Gastrocnemius medialis (tissue), 4 donors: Measurements from ENCODE around the gene CAMP. TPM values are rescaled to one million over a fixed set of nuclear protein-coding genes. Genes with fewer than 3 reads are reported as not detected.
"Not testable (repeated sequence)": the region's sequence is repeated elsewhere in the genome, so short reads cannot be mapped to it uniquely, and the experiment has no call there.

Experiments used
- ATAC-seq, 2 donors: fragments of 150-250 bp; one replicate each; pipeline ENCODE4 v1.9.1; 2016
- DNase-seq, 2 donors: peaks; one replicate each; pipeline ENCODE4 v3.0.0-alpha.2; 2019
- H3K27ac ChIP-seq, 4 donors: fragments of 200-600 bp; sonication (generic); 1 replicate in 1 of 4; 2 replicates in 3 of 4; pipeline ENCODE4 v1.5.1; 2016 to 2018; ENCODE audit warnings: mild to moderate bottlenecking in 2 of 4, moderate library complexity in 1 of 4
- H3K27me3 ChIP-seq, 3 donors: fragments of 200-600 bp; sonication (generic) in 2 of 3; 1 replicate in 1 of 3; 2 replicates in 2 of 3; pipeline versions ENCODE4 v1.5.1 to v1.6.0; 2016 to 2019; ENCODE audit warnings: mild to moderate bottlenecking in 1 of 3, moderate library complexity in 1 of 3
- H3K36me3 ChIP-seq, 2 donors: fragments of 200-600 bp; sonication (generic) in 1 of 2; one replicate each; pipeline ENCODE4 v1.5.1; 2017 to 2018
- H3K4me1 ChIP-seq, 2 donors: fragments of 200-600 bp; sonication (generic) in 1 of 2; one replicate each; pipeline ENCODE4 v1.5.1; 2016 to 2017; ENCODE audit warnings: mild to moderate bottlenecking in 2 of 2
- H3K4me3 ChIP-seq, 4 donors: fragments of 200-600 bp; sonication (generic) in 3 of 4; 1 replicate in 1 of 4; 2 replicates in 3 of 4; pipeline ENCODE4 v1.5.1; 2016 to 2019; ENCODE audit warnings: mild to moderate bottlenecking in 2 of 4
- H3K9me3 ChIP-seq, 3 donors: fragments of 200-600 bp; sonication (generic) in 2 of 3; 1 replicate in 1 of 3; 2 replicates in 2 of 3; pipeline ENCODE4 v1.5.1; 2016 to 2019
- POLR2A ChIP-seq, 2 donors: fragments of 450-650 bp; IDR thresholded peaks; one replicate each; pipeline ENCODE4 v1.6.1; 2017; ENCODE audit warnings: antibody characterized with exemption in 2 of 2, mild to moderate bottlenecking in 2 of 2, moderate library complexity in 2 of 2
- in situ Hi-C, 4 donors: fragments of 200-750 bp; cut with MboI; loops; one replicate each; pipeline versions ENCODE4 v1.15.0 to v1.8.0; 2017; ENCODE audit warnings: low sequenced_read_pairs in 4 of 4
- intact Hi-C: fragments of 100-400 bp; cut with DNase I; formaldehyde crosslinking; loops from one replicate; pipeline ENCODE4 v1.15.1; 2023; ENCODE audit warnings: low total_unique reads
- total RNA-seq, 4 donors: library from RNA; depleted of rRNA; stranded (reverse); fragments of >200 nt; gene quantifications; one replicate each; pipeline versions ENCODE4 v1.1.0 to v1.2.3, GENCODE V29; 2016
- TF ChIP-seq, protein P1 (sequence below), 5 experiments: fragments of 450-650 bp in 3 of 5; fragments of 200-600 bp in 2 of 5; sonication (generic) in 2 of 5; IDR thresholded peaks in 4 of 5; conservative IDR thresholded peaks in 1 of 5; 1 replicate in 4 of 5; 2 replicates in 1 of 5; pipeline ENCODE4 v1.5.1; 2016 to 2019; ENCODE audit warnings: antibody characterized with exemption in 5 of 5, mild to moderate bottlenecking in 3 of 5, moderate library complexity in 3 of 5

Gene CAMP
- total RNA-seq, 4 donors from 2014 or later = not detected

DNA sequence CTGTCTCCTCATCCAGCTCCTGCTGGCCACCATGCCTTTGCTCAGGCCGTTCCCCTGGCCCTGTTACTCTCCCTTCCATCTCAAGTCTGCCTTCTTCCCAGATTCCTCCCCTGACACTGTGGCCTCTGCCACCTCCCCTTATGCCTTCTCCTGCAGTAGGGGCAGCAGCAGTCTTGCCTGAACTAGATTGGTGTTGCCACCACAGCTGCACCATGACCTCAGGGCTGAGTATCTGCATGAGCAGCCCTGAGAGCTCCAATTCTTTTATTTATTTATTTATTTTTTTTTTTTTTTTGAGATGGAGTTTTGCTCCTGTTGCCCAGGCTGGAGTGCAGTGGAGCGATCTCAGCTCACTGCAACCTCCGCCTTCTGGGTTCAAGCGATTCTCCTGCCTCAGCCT, 13.8 kb upstream of the CAMP start:
- in situ Hi-C loops = no loop called here
- intact Hi-C loops = no loop called here
- no peaks in the 10 kb centered on the region for H3K27me3 ChIP-seq
- no peak for DNase-seq
- no peak overlapping the region for H3K4me3 ChIP-seq
- H3K4me1 ChIP-seq = no peaks in the 10 kb centered on the region
- no peaks in the 10 kb centered on the region for H3K36me3 ChIP-seq
- H3K9me3 ChIP-seq = no peaks in the 10 kb centered on the region
- no peak for TF ChIP-seq POLR2A (IDR thresholded peaks at IDR 0.05)
- TF ChIP-seq, protein P1, sequence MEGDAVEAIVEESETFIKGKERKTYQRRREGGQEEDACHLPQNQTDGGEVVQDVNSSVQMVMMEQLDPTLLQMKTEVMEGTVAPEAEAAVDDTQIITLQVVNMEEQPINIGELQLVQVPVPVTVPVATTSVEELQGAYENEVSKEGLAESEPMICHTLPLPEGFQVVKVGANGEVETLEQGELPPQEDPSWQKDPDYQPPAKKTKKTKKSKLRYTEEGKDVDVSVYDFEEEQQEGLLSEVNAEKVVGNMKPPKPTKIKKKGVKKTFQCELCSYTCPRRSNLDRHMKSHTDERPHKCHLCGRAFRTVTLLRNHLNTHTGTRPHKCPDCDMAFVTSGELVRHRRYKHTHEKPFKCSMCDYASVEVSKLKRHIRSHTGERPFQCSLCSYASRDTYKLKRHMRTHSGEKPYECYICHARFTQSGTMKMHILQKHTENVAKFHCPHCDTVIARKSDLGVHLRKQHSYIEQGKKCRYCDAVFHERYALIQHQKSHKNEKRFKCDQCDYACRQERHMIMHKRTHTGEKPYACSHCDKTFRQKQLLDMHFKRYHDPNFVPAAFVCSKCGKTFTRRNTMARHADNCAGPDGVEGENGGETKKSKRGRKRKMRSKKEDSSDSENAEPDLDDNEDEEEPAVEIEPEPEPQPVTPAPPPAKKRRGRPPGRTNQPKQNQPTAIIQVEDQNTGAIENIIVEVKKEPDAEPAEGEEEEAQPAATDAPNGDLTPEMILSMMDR (IDR thresholded peaks at IDR 0.05 in 4 of 5, conservative IDR thresholded peaks at IDR 0.05 in 1 of 5) = no peak
- no peak overlapping the region for H3K27ac ChIP-seq
- ATAC-seq = no peak

DNA sequence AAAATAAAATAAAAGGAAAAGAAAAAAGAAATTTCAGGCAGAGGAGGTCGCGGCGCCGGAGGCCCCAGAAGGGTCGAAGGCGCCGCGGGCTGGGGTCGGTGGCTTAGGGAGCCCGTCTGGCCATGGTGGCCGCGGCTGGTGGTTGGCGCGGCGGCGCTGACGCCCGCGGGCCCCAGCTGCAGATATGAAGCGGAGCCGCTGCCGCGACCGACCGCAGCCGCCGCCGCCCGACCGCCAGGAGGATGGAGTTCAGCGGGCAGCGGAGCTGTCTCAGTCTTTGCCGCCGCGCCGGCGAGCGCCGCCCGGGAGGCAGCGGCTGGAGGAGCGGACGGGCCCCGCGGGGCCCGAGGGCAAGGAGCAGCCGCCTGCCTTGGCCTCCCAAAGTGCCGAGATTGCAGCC, 12.8 kb upstream of the CAMP start:
- ATAC-seq, H3K27ac ChIP-seq, H3K36me3 ChIP-seq, H3K4me1 ChIP-seq, in situ Hi-C loops, intact Hi-C loops, H3K9me3 ChIP-seq, H3K4me3 ChIP-seq, DNase-seq, H3K27me3 ChIP-seq: not testable (repeated sequence)

DNA sequence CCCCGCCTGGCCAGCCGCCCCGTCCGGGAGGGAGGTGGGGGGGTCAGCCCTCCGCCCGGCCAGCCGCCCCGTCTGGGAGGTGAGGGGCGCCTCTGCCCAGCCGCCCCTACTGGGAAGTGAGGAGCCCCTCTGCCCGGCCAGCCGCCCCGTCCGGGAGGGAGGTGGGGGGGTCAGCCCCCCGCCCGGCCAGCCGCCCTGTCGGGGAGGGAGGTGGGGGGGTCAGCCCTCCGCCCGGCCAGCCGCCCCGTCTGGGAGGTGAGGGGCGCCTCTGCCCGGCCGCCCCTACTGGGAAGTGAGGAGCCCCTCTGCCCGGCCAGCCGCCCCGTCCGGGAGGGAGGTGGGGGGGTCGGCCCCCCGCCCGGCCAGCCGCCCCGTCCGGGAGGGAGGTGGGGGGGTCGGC, 11.5 kb upstream of the CAMP start:
- in situ Hi-C loops, H3K27me3 ChIP-seq, ATAC-seq, H3K27ac ChIP-seq, H3K9me3 ChIP-seq, H3K4me3 ChIP-seq, intact Hi-C loops, DNase-seq, H3K36me3 ChIP-seq: not testable (repeated sequence)
- H3K4me1 ChIP-seq = peaks cover 4 to 16% of the 10 kb centered on the region in 2 donors

DNA sequence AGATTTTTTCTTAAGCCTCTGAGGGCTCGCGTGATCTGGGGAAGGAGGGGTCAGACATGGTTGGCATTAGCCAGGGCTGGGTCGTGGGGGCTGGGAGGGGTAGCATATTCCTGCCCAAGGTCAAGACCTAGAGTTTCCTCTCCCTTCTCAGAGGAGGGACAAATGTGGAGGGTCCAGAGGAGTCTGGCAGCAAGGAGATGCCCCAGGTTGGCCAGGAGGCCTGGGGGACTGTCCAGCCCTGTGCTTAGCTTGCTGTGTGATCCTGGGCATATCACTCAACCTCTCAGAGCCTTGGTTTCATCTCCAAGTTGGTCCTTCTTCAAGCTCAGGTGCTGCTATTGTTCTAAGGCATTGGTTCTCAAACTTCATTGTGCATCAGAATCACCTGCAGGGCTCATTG, 9.1 kb upstream of the CAMP start:
- in situ Hi-C loops (no loop called here), intact Hi-C loops (no loop called here)
- TF ChIP-seq, protein P1 (IDR thresholded peaks at IDR 0.05 in 4 of 5, conservative IDR thresholded peaks at IDR 0.05 in 1 of 5) = no peak
- no peak for TF ChIP-seq POLR2A (IDR thresholded peaks at IDR 0.05)
- no peak overlapping the region for H3K27ac ChIP-seq
- ATAC-seq (no peak), DNase-seq (no peak)
- H3K36me3 ChIP-seq = no peaks in the 10 kb centered on the region
- H3K4me3 ChIP-seq = no peak overlapping the region
- H3K27me3 ChIP-seq = no peaks in the 10 kb centered on the region
- H3K4me1 ChIP-seq = peaks cover 4 to 16% of the 10 kb centered on the region in 2 donors
- H3K9me3 ChIP-seq = no peaks in the 10 kb centered on the region

DNA sequence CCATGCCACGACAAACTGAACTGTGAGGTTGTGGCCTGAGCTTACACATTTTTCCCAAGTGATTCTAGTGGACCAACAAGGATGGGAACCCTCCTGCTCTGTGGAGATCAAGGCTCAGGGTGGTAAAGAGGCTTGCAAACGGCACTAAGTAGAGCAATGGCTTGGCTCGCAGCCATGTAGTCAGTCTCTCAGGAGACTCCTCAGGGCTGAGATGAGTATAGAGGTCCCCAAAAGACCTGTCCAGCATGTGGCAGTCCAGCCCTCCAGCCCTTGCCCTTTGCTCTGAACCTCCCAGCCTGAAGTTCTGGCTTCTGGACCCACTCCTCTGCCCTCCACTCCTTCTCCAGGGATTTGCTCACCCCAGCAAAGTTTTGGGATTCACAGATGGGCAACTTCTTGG, 8.3 kb upstream of the CAMP start:
- Histone ChIP-seq H3K27ac (peak overlapping the region; percentile 60 to 70 (median 64)), H3K4me3 (no peak overlapping the region)
- intact Hi-C loops = no loop called here

More for the DNA sequence above, 8.3 kb upstream of the CAMP start:
- DNase-seq = peak in 1 of 2 donors; percentile 55
- Histone ChIP-seq H3K36me3 (no peaks in the 10 kb centered on the region), H3K9me3 (no peaks in the 10 kb centered on the region), H3K4me1 (peaks cover 4 to 16% of the 10 kb centered on the region in 2 donors), H3K27me3 (no peaks in the 10 kb centered on the region)
- in situ Hi-C loops = no loop called here
- TF ChIP-seq, protein P1 (IDR thresholded peaks at IDR 0.05 in 4 of 5, conservative IDR thresholded peaks at IDR 0.05 in 1 of 5) = no peak
- TF ChIP-seq POLR2A (IDR thresholded peaks at IDR 0.05) = no peak
- ATAC-seq = peak; percentile 40 to 63
